CD4-positive, alpha-beta memory T cell (primary cell): Measurements from ENCODE around the gene PRX. TPM values are rescaled to one million over a fixed set of nuclear protein-coding genes. Genes with fewer than 3 reads are reported as not detected.
A peak's percentile ranks its signal among the peaks of the same experiment; 100 is the strongest.
"Not testable (repeated sequence)": the region's sequence is repeated elsewhere in the genome, so short reads cannot be mapped to it uniquely, and the experiment has no call there.

Experiments
- CTCF ChIA-PET: fragments of 350-600 bp; sonication (Branson Sonifier 250); formaldehyde crosslinking; loops from one replicate; lab custom pipeline; 2021; ENCODE audit warnings: inconsistent platforms; ENCODE audit not compliant: partially characterized antibody; lab: Charles Lee
- POLR2A ChIA-PET: fragments of 350-600 bp; sonication (Branson Sonifier 250); formaldehyde crosslinking; loops from one replicate; lab custom pipeline; 2021; ENCODE audit not compliant: partially characterized antibody; lab: Charles Lee
- DNase-seq, 5 donors: peaks; one replicate each; pipeline versions ENCODE4 v3.0.0 to v3.0.0-alpha.2; 2020 to 2022; ENCODE audit warnings: mixed read lengths in 1 of 5
- H3K27ac ChIP-seq: one replicate; pipeline ENCODE4 v1.7.0; 2013; ENCODE audit warnings: low read depth, low read length
- H3K27me3 ChIP-seq: 2 replicates; pipeline ENCODE4 v1.7.0; 2013; ENCODE audit warnings: mild to moderate bottlenecking, low read length, moderate library complexity; ENCODE audit not compliant: insufficient read depth
- H3K36me3 ChIP-seq: 2 replicates; pipeline ENCODE4 v1.7.0; 2013; ENCODE audit warnings: mild to moderate bottlenecking, low read length, moderate library complexity; ENCODE audit not compliant: insufficient read depth
- H3K4me1 ChIP-seq: 2 replicates; pipeline ENCODE4 v1.7.0; 2013; ENCODE audit warnings: mild to moderate bottlenecking, low read length, moderate library complexity; ENCODE audit not compliant: insufficient read depth
- H3K4me3 ChIP-seq, 2 donors: one replicate each; pipeline ENCODE4 v1.7.0; 2013; ENCODE audit warnings: low read length in 2 of 2, mild to moderate bottlenecking in 1 of 2
- H3K9me3 ChIP-seq, 2 donors: one replicate each; pipeline ENCODE4 v1.7.0; 2013; ENCODE audit warnings: low read length in 2 of 2, control low read depth in 1 of 2; ENCODE audit not compliant: control insufficient read depth in 1 of 2
- H3K27ac Mint-ChIP-seq, 7 donors: one replicate each; pipeline ENCODE4 v1.8.0; 2020 to 2021; ENCODE audit warnings: mixed read lengths in 7 of 7, mild to moderate bottlenecking in 6 of 7, inconsistent platforms in 3 of 7, moderate library complexity in 3 of 7
- H3K27me3 Mint-ChIP-seq, 2 donors: one replicate each; pipeline ENCODE4 v1.8.0; 2020 to 2021; ENCODE audit warnings: mixed read lengths in 2 of 2
- H3K36me3 Mint-ChIP-seq, 2 donors: one replicate each; pipeline ENCODE4 v1.8.0; 2020 to 2021; ENCODE audit warnings: mixed read lengths in 2 of 2, inconsistent platforms in 1 of 2, mild to moderate bottlenecking in 1 of 2
- H3K4me1 Mint-ChIP-seq, 4 donors: one replicate each; pipeline ENCODE4 v1.8.0; 2020 to 2021; ENCODE audit warnings: mixed read lengths in 4 of 4, mild to moderate bottlenecking in 1 of 4
- H3K4me3 Mint-ChIP-seq, 8 donors: one replicate each; pipeline ENCODE4 v1.8.0; 2020 to 2021; ENCODE audit warnings: mixed read lengths in 8 of 8, mild to moderate bottlenecking in 7 of 8, moderate library complexity in 6 of 8, inconsistent platforms in 3 of 8
- H3K9me3 Mint-ChIP-seq, 8 donors: one replicate each; pipeline ENCODE4 v1.8.0; 2020 to 2021; ENCODE audit warnings: mixed read lengths in 8 of 8, mild to moderate bottlenecking in 5 of 8, inconsistent platforms in 3 of 8, moderate library complexity in 1 of 8
- intact Hi-C: fragments of 100-400 bp; cut with micrococcal nuclease; formaldehyde crosslinking; loops from one replicate; pipeline ENCODE4 v1.15.1; 2023
- polyA plus RNA-seq, 2 donors: library from polyadenylated mRNA; unstranded; fragments of 300-500 nt; fragmentation: Illumina TruSeq; gene quantifications; one replicate each; pipeline ENCODE4 v1.2.3, GENCODE V29; 2021
- total RNA-seq, 2 experiments: library from RNA; stranded (reverse); gene quantifications; one replicate each; pipeline ENCODE4 v1.2.3, GENCODE V29; 2021

The PRX gene
- total and polyA plus RNA-seq, 4 experiments from 2014 or later = 0.23 to 3.4 (median 3.3) TPM; not detected in 1

DNA sequence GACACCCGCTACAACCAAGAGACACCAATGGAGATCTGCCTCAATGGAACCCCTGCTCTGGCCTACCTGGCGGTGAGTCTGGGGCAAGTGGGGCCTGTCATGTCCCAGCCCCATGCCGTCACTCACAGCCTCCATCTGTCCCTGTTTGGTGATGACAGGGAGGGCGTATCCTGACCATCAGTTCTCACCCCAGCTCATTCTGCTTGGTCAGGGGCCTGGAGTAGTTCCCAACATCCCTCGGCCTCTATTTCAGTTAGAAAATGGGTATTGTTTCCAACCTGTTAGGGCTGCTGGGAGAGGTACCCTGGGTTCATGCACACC, 41.4 kb downstream of the PRX start:
- Mint-ChIP-seq H3K4me3 (no peak overlapping the region), H3K36me3 (peaks cover 12 to 37% of the 10 kb centered on the region in 2 donors), H3K27me3 (no peaks in the 10 kb centered on the region), H3K4me1 (peaks cover 0 to 5% (median 4%) of the 10 kb centered on the region in 4 donors), H3K9me3 (no peaks in the 10 kb centered on the region), H3K27ac (peak overlapping the region in 1 of 7 donors; percentile 66)
- CTCF ChIA-PET = no interaction called here
- H3K27ac ChIP-seq = no peak overlapping the region
- H3K4me1 ChIP-seq = no peaks in the 10 kb centered on the region
- no peaks in the 10 kb centered on the region for H3K27me3 ChIP-seq
- intact Hi-C loops = no loop called here
- H3K4me3 ChIP-seq = no peak overlapping the region
- no peaks in the 10 kb centered on the region for H3K9me3 ChIP-seq
- DNase-seq = no peak
- H3K36me3 ChIP-seq = peaks cover 27% of the 10 kb centered on the region
- POLR2A ChIA-PET = no interaction called here

DNA sequence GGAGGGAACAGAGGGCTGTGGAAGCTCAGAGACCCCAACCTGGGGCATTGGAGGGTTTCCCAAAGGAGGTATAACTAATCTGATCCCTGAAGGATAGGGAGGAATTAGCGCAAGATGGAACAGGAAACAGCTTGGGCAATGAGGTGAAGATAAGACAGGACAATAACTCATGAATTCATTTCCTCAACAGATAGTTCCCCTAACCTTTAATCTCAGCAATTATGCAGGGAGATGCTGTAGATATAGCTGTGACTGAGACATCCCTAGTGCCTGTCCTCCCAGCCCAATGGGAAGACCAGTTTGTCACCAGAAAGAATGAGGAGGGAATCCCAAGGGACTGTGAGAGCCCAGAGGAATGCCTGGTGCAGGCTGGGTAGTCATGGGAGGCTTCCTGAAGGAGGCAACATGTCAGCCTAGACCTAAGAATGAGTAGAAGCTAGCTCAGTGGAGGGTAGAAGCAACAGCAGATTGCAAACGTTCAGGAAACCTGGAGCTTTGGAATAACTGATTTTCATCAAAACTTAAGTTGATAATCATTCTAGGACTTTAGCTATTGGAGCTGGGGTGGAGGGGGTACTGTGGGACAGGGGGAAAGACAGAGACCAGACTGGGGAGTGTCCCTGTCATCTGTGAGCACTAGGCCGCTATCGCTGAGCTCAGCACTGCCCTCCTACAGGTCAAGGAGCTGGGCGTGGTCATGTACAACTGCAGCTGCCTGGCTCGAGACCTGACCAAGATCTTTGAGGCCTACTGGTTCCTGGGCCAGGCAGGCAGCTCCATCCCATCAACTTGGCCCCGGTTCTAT, 42.0 kb downstream of the PRX start:
- Histone ChIP-seq H3K4me3 (no peak overlapping the region), H3K36me3 (peaks cover 27% of the 10 kb centered on the region), H3K4me1 (no peaks in the 10 kb centered on the region), H3K27me3 (no peaks in the 10 kb centered on the region), H3K9me3 (no peaks in the 10 kb centered on the region), H3K27ac (no peak overlapping the region)
- peaks cover 12 to 38% of the 10 kb centered on the region in 2 donors for H3K36me3 Mint-ChIP-seq
- no peak overlapping the region for H3K4me3 Mint-ChIP-seq
- no peak for DNase-seq
- no peaks in the 10 kb centered on the region for H3K27me3 Mint-ChIP-seq
- peaks cover 0 to 5% (median 4%) of the 10 kb centered on the region in 4 donors for H3K4me1 Mint-ChIP-seq
- intact Hi-C loops = no loop called here
- H3K9me3 Mint-ChIP-seq = no peaks in the 10 kb centered on the region
- peak overlapping the region in 1 of 7 donors; percentile 8 for H3K27ac Mint-ChIP-seq
- ChIA-PET POLR2A (no interaction called here), CTCF (interaction anchor here (0.7 kb wide), 1 partner anchor 49 kb away, joined by 3 read pairs; no protein-coding TSS in a partner anchor)

DNA sequence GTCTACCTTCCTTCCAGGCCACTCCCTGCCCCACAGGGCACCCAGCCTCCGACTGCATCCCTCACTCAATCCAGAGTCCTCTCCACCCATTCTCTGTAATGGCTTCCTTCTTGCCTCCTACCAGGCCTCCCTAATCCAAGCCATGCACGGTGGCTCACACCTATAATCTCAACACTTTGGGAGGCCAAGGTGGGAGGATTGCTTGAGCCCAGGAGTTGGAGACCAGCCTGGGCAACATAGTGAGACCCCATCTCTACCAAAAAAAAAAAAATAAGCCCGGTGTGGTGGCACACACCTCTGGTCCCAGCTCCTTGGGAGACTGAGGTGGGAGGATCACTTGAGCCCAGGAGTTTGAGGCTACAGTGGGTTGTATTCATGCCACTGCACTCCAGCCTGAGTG, 42.9 kb downstream of the PRX start:
- H3K4me1 Mint-ChIP-seq, DNase-seq, H3K27ac Mint-ChIP-seq, H3K27me3 Mint-ChIP-seq, H3K9me3 Mint-ChIP-seq, H3K9me3 ChIP-seq, intact Hi-C loops, H3K4me3 ChIP-seq, H3K4me1 ChIP-seq, H3K4me3 Mint-ChIP-seq, H3K27me3 ChIP-seq, H3K27ac ChIP-seq, CTCF ChIA-PET: not testable (repeated sequence)
- H3K36me3 Mint-ChIP-seq = peaks cover 15 to 36% of the 10 kb centered on the region in 2 donors
- H3K36me3 ChIP-seq = peaks cover 27% of the 10 kb centered on the region
- POLR2A ChIA-PET = interaction anchor here (0.6 kb wide), 1 partner anchor 978 kb away, joined by 3 read pairs; no protein-coding TSS in a partner anchor

DNA sequence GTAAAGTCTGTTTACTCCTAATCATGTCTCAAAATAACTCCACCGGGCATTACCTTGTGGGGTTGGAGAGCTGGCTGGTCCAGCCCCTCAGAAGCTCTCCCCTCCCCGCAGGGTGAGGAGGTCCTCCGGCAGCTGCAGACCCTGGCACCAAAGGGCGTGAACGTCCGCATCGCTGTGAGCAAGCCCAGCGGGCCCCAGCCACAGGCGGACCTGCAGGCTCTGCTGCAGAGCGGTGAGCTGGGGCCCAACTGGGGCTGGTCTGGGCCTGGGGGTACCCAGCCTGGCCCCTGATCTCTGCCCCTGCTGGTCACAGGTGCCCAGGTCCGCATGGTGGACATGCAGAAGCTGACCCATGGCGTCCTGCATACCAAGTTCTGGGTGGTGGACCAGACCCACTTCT, 43.4 kb downstream of the PRX start:
- POLR2A ChIA-PET = interaction anchor here (0.6 kb wide), 1 partner anchor 979 kb away, joined by 3 read pairs; no protein-coding TSS in a partner anchor
- intact Hi-C loops = no loop called here
- H3K9me3 Mint-ChIP-seq = no peaks in the 10 kb centered on the region
- no peak overlapping the region for H3K4me3 ChIP-seq
- H3K36me3 Mint-ChIP-seq = peaks cover 15 to 35% of the 10 kb centered on the region in 2 donors
- no peak overlapping the region for H3K27ac ChIP-seq
- H3K27me3 ChIP-seq = no peaks in the 10 kb centered on the region
- H3K4me3 Mint-ChIP-seq = no peak overlapping the region
- no peak overlapping the region for H3K27ac Mint-ChIP-seq
- no peaks in the 10 kb centered on the region for H3K27me3 Mint-ChIP-seq
- H3K4me1 Mint-ChIP-seq = peaks cover 4 to 8% (median 7%) of the 10 kb centered on the region in 4 donors
- no peaks in the 10 kb centered on the region for H3K9me3 ChIP-seq
- DNase-seq = no peak
- H3K4me1 ChIP-seq = peaks cover 6% of the 10 kb centered on the region
- CTCF ChIA-PET = no interaction called here
- peaks cover 27% of the 10 kb centered on the region for H3K36me3 ChIP-seq

DNA sequence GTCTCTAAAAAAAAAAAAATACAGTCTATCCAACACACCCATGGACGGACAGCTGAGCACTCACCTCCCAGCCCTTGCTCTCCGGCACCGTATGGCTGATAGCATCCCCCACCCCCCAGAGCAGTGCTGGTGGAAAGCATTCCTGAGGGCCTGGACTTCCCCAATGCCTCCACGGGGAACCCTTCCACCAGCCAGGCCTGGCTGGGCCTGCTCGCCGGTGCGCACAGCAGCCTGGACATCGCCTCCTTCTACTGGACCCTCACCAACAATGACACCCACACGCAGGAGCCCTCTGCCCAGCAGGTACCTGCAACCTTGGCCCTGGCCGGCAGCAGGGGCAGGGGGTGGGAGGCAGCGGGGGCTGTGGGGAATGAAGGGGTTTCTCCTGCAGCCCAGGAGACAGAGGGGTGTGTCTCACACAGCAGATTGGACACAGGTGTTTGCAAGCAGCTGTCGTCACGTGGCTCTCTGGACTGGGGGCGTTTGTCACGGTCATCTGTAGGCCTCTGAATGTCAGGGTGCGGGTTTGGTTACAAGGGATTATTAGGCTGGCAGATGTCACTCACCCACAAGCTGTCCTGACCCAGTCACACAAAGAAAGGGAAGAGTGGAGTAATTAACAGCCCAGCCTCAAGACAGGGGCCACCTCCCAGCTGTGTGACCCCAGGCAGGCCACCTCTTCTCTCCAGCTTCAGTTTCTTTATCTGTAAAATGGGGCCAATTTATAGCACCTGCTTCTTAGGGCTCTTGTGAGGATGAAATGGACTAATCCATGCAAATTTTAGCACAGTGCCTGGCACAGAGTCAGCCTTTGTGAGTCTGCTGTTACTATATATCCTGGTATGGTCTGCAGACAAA, 45.4 kb downstream of the PRX start:
- Mint-ChIP-seq H3K36me3 (peaks cover 9 to 25% of the 10 kb centered on the region in 2 donors), H3K27ac (no peak overlapping the region), H3K4me1 (peaks cover 6 to 19% (median 12%) of the 10 kb centered on the region in 4 donors), H3K9me3 (no peaks in the 10 kb centered on the region), H3K27me3 (no peaks in the 10 kb centered on the region), H3K4me3 (no peak overlapping the region)
- ChIA-PET POLR2A (interaction anchor here (0.8 kb wide), 1 partner anchor 66 kb away, joined by 3 read pairs; no protein-coding TSS in a partner anchor), CTCF (no interaction called here)
- intact Hi-C loops = no loop called here
- Histone ChIP-seq H3K4me1 (peaks cover 10% of the 10 kb centered on the region), H3K27ac (no peak overlapping the region), H3K27me3 (no peaks in the 10 kb centered on the region), H3K4me3 (no peak overlapping the region), H3K36me3 (peaks cover 20% of the 10 kb centered on the region), H3K9me3 (no peaks in the 10 kb centered on the region)
- DNase-seq = no peak

DNA sequence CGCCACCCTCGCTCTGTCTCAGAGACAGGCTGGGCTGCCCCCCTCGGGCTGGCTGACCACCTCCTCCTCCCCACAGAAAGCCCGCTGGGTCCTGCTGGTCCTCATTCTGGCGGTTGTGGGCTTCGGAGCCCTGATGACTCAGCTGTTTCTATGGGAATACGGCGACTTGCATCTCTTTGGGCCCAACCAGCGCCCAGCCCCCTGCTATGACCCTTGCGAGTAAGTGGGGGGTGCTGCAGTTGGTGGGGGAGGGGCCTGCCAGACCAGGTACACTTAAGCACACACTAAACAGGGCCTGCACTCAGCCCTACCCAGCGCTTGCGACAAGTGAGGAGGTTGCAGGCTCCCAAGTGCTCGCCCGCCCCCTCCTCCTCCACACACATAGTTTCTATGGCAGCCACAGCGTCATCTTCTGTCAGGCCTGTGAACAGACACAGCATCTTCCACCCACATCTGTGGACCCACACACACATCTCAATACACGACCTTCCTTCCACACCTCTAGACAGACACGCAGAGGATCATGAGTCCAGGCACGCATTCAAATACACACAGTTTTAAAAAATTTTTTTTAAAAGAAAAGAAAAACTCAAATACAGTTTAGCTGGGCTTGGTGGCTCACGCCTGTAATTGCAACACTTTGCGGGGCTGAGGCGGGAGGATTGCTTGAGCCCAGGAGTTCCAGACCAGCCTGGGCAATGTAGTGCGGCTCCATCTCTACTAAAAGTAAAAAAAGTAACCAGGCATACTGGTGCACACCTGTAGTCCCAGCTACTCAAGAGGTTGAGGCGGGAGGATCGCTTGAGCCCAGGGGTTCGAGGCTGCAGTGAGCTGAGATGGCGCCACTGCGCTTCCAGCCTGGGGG, 46.2 kb downstream of the PRX start:
- H3K36me3 ChIP-seq = peaks cover 18% of the 10 kb centered on the region
- DNase-seq = no peak
- H3K4me1 ChIP-seq = peaks cover 16% of the 10 kb centered on the region
- H3K4me1 Mint-ChIP-seq = peaks cover 6 to 25% (median 16%) of the 10 kb centered on the region in 4 donors
- intact Hi-C loops = no loop called here
- no peak overlapping the region for H3K4me3 ChIP-seq
- POLR2A ChIA-PET = interaction anchor here (0.8 to 1.0 kb wide), 2 partner anchors 57 to 67 kb away, joined by 3 read pairs; no protein-coding TSS in a partner anchor
- H3K27ac ChIP-seq = no peak overlapping the region
- peaks cover 12 to 18% of the 10 kb centered on the region in 2 donors for H3K36me3 Mint-ChIP-seq
- no peaks in the 10 kb centered on the region for H3K27me3 ChIP-seq
- H3K9me3 Mint-ChIP-seq = no peaks in the 10 kb centered on the region
- H3K27me3 Mint-ChIP-seq = no peaks in the 10 kb centered on the region
- H3K27ac Mint-ChIP-seq = no peak overlapping the region
- CTCF ChIA-PET = no interaction called here
- peak overlapping the region in 1 of 8 donors; percentile 17 for H3K4me3 Mint-ChIP-seq
- no peaks in the 10 kb centered on the region for H3K9me3 ChIP-seq
